ENCODE results near the gene CNGB1.
A peak's percentile ranks its signal among the peaks of the same experiment; 100 is the strongest.
"Not testable (repeated sequence)": the region's sequence is repeated elsewhere in the genome, so short reads cannot be mapped to it uniquely, and the experiment has no call there.

CNGB1 gene

DNA sequence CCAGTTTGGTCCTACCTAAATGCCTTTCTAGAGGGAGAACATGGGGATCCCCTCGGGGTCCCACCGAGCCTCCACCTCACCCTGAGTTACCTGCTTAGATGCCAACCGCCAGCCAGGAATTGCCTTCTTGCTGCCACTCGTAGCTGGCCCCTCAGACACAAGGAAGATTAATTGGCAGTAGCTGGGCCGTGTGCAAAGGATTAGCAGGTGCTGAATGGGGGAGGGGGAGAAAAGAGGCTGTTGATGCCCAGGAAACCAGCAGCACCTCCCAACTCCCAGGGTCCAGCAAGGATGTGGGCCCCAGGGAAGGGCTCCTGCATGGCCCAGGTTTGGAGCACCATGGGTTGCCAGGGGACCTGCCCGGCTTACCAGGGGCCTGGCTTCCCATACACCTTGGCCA is at the start of gene CNGB1:
Gene CNGB1 (minus strand): TSS at position 159 of the 400 bp plus-strand sequence. CDS start 3,842 bp downstream, outside the sequence.
- no peak for DNase-seq

GRCh38 chr16:58019866-58020538 is 49.1 kb upstream of the CNGB1 start:
- DNase-seq: no peak

GRCh38 chr16:58018803-58019202 is 47.9 kb upstream of the CNGB1 start:
- no peak for DNase-seq

- no peak for DNase-seq
Measured at GRCh38 chr16:58016840-58017446, 46.0 kb upstream of the CNGB1 start.

DNA sequence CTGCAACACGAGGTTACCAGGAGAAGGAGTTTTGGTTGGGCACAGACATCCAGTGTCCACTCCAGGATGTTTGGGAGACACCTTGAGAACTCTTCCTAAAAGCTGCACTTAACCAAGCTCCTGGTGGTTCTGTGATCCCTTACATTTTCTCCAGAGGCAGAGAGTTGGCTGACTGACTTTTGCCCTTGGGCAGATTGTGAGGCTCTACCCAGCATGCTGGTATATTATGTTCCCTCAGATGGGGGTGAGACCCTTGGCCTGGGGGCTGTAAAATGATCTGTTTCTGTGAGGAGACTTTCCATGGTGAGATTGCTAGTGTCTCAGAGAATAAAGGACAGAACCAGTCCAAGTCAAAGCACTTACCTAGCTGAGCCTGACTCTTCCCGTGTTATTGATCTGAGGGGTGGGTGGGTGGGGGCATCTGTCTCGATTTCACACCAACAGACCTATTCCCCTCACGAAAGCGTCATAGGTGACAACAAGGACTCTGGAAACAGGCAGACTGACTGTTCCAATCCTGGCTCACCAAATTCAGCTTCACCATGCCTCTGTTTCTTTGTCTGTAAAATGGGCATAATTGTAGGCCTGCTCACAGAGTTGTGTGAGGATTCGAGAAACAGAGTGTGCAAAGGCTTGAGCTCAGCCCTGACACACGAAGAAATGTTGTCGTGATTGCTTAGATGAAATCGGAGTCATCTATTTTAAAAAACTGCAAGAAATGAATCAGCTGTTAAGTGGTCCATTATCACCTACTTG is 42.5 kb upstream of the CNGB1 start:
- DNase-seq: no peak

GRCh38 chr16:58012481-58012880 is 41.6 kb upstream of the CNGB1 start:
- DNase-seq: no peak

DNA sequence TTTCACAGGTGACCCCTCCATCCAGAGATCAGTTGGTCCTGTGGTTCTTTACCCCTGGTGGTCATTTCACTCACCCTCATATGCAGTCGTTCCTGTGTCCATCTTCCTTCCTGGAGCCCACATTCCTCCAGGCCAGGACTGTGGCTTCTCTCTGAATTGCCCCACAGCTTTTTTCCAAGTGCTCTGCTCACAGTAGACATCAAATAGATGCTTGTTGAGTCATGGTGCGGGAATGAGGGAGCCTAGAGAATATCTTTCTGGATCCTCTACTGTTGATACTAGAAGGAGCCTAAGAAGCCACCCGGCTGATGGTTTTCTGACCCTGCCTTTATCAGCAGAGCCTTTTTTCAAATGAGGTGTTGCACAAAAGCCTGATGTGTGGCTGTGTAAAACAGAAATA is 40.7 kb upstream of the CNGB1 start:
- no peak for DNase-seq

DNA sequence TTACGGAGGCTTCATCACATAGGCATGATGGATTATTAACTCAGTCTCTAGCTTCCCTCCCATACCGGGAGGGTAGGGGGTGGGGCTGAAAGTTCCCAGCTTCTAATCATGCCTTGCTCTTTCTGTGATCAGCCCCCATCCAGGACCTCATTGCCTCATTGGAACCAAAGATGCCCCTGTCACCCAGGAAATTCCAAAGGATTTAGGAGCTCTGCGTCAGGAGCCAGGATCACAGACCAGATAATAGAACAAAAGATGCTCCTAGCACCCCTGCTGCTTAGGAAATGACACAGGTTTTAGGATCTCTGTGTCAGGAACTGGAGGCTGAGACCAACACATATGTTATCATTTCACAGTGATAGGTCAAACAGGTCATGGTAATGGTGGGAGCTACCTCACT is 40.0 kb upstream of the CNGB1 start:
- no peak for DNase-seq

DNA sequence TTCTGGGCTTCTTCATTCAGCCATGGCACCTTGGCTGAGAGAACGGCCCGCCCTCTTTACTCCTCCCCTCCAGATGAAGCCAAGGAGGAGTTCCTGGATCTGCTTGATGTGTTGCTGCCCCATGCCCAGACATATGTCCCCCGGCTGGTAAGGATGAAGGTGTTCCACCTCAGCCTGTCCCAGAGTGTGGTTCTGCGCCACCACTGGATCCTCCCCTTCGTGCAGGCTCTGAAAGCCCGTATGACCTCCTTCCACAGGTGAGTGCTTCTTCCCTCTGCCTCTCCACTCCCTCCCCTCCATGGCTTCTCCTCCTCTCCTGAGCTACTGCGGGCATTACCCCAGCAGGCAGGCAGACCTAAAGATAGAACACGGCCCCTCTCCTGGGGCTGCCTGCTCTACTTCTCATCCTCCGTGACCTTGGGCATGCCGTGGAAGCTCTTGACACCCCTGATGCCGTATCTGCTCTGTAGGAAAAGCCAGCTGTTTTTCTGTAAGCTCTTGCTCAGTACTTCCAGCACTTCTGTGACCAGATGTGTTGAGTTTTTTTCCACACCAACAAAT is 39.0 kb upstream of the CNGB1 start:
- DNase-seq: no peak

- DNase-seq: not testable (repeated sequence)
Measured at GRCh38 chr16:58004736-58005135, 33.8 kb upstream of the CNGB1 start.

DNA sequence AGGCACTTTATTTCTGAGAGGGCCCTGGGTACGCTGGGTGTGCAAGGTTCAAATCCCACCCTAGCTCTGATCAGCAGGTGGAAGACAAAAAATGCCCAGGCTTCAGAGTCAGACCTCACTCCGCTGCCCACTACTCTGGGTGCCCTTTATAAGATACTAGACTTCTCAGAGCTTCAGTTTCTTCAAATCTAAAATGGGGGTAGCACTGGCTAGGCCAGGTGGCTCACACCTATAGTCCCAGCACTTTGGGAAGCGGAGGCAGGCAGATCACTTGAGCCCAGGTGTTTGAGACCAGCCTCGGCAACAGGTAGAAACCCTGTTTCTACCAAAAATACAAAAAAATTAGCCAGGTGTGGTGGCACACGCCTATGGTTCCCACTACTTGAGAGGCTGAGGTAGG is 32.0 kb upstream of the CNGB1 start:
- DNase-seq: no peak

- DNase-seq: no peak
Measured at GRCh38 chr16:58002416-58002800, 31.5 kb upstream of the CNGB1 start.

DNA sequence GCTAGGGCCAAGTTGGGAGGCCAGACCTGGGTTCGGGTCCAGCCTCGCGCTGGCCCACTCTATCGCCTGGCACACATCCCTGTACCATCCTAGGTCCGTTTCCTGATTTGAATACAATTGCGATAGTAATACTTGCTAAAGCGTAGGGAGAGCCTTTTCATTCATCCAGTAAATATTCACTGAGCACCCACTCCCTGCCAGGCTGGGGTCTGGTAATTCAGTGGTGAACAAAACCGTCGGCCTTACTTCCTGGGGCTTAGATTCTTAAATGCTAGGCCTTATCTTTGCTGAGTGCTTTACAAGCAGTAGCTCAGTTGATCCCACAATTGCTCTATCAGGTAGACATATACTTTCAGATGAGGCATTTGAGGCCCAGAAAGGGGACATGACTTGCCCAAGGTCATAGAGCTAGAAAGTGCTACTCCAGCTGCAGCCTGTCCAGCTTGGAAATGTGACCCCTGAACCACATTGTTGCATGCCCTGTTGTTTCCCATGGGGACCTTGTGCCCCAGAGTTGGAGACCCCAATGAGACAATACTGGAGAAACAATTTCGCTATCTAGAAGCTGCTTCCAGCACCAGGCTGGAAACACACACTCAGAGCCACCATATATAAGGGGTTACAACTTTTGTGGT is 31.0 kb upstream of the CNGB1 start:
- DNase-seq: no peak

GRCh38 chr16:58000706-58001676 is 30.1 kb upstream of the CNGB1 start, which contains the start of gene USB1:
USB1 (plus strand) TSS chr16:58001407; CDS start chr16:58001484, 77 bp downstream.
- peak; percentile 82 for DNase-seq

DNA sequence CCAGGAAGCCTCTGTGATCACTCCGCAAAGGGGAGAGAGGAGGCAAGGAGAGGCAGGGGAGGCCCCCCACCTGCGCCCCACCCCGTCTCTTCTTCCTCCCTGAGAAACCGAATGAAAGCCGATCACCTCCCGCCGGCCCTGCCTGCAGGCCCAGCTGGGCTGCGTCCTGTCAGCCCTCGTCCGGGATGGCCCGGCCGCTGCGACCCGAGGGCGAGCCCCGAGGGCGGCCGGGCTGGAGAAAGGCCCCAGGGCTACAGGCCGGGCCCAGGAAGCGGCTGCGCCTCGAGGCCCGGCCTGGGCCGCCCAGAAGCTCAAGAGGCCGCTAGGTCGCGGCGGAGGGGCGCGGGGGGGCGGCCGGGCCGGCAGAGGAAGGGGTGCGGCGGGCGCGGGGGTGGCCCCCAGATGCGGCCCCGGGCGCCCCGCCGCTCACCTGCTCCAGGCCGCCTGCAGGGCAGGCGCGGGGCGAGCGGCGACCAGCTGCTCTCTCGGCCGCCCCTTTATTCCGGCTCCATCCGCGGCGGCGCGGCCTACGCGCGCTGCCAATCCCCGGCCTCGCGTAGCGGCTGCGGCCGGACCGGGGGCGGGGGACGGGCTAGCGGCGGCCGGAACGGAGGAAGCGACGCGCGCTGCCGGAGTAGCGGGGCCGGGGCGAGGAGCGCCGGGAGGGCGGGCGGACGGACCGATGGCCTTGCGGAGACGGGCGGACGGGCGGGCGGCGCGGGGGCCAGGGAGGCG is 29.2 kb upstream of the CNGB1 start, which contains the start of gene ZNF319:
Gene ZNF319 (minus strand): TSS at position 702 of the 735 bp plus-strand sequence. CDS start 2,407 bp downstream, outside the sequence.
- DNase-seq: peak; percentile 21

- no peak for DNase-seq
Measured at GRCh38 chr16:57999366-57999970, 28.5 kb upstream of the CNGB1 start.

DNA sequence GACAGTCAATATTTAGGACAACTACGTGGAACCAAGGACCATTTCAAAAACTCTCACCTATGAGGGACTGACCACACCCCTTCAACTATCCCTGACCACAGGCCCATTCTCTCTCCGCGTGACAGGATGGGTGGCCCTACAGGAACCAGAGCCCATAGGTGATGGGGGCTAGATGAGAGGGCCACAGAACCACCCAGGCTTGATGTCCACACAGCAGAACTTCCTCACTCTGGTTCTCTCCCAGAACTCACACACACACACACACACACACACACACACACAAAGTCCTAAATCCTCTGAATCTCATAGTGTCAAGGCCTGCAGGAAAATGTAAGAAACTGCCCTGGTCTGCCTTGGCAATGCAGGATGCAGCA is 28.1 kb upstream of the CNGB1 start:
- no peak for DNase-seq

DNA sequence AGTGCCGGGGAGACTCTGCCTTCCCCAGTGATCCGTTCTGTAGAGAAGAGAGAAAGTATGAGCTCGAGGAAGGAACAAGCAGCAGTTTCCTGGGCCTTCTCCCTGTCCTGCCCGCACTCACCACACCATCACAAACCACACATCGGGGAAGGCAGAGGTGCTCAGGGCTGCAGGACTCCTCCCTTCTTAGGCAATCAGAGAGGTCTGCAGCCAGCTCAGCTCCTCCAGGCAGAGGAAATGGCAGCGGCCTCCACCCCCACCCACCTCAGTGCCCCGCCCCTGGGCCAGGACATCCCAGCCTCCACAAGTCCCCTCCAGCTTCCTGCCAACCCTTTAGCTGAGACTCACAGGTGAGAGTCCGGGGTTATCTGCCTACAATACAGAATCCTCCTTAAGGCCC is 27.6 kb upstream of the CNGB1 start:
- DNase-seq: peak; percentile 43

- no peak for DNase-seq
Measured at GRCh38 chr16:57997528-57998265, 26.8 kb upstream of the CNGB1 start.

DNA sequence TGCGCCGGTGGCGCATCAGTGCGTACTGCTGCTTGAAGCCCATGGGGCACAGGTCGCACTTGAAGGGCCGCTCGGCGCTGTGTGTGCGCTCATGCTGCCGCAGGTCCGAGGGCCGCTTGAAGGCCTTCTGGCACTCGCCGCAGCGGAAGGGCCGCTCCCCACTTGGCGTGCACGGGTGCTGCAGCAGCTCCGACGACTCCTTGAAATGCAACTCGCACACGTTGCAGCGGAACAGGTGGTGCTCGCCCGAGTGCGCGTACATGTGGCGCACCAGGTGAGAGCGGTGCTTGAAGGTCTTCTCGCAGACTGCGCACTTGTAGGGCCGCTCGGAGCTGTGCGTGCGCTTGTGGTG is 26.2 kb upstream of the CNGB1 start:
- no peak for DNase-seq

Data from stimulated activated CD4-positive, alpha-beta T cell treated with anti-CD3 and anti-CD28 coated beads, Interleukin-4, amount 100 ng/mL, for 1 hour (primary cell).